OCI-LY1 (cell line): ENCODE measurements around the gene SIRPB2.

ENCODE experiments used
- H2AFZ ChIP-seq: fragments of 200-600 bp; sonication (generic), shearing (Covaris generic); 2 replicates; pipeline ENCODE4 v1.6.0; 2014; ENCODE audit warnings: antibody characterized with exemption, mild to moderate bottlenecking, low read length
- H3F3A ChIP-seq: fragments of 200-600 bp; sonication (generic), shearing (Covaris generic); 2 replicates; pipeline ENCODE4 v1.6.0; 2014; ENCODE audit warnings: mild to moderate bottlenecking, antibody characterized with exemption, low read length, moderate library complexity; ENCODE audit not compliant: insufficient read depth
- H3K27ac ChIP-seq: fragments of 200-600 bp; sonication (generic); 2 replicates; pipeline ENCODE4 v1.5.1; 2014; ENCODE audit warnings: low read length, mixed run types, mild to moderate bottlenecking, low read depth; ENCODE audit not compliant: poor library complexity, severe bottlenecking
- H3K27me3 ChIP-seq: fragments of 200-600 bp; sonication (generic); 2 replicates; pipeline ENCODE4 v1.6.0; 2014; ENCODE audit warnings: antibody characterized with exemption, mild to moderate bottlenecking, low read length, moderate library complexity; ENCODE audit not compliant: insufficient read depth
- H3K36me3 ChIP-seq: fragments of 200-600 bp; sonication (generic); 2 replicates; pipeline ENCODE4 v1.6.1; 2014; ENCODE audit warnings: mild to moderate bottlenecking, antibody characterized with exemption, low read length, moderate library complexity, mixed read lengths; ENCODE audit not compliant: insufficient read depth
- H3K4me1 ChIP-seq: fragments of 200-600 bp; sonication (generic); 2 replicates; pipeline ENCODE4 v1.5.1; 2014; ENCODE audit warnings: mild to moderate bottlenecking, low read length, moderate library complexity; ENCODE audit not compliant: insufficient read depth, severe bottlenecking
- H3K4me2 ChIP-seq: fragments of 200-600 bp; sonication (generic), shearing (Covaris generic); 2 replicates; pipeline ENCODE4 v1.6.1; 2014; ENCODE audit warnings: low read length
- H3K4me3 ChIP-seq: fragments of 200-600 bp; sonication (generic); 2 replicates; pipeline ENCODE4 v1.5.1; 2014; ENCODE audit warnings: low read length, low read depth, mild to moderate bottlenecking, mixed read lengths; ENCODE audit not compliant: poor library complexity, severe bottlenecking
- H3K79me2 ChIP-seq: fragments of 200-600 bp; shearing (Covaris generic); 2 replicates; pipeline ENCODE4 v1.6.1; 2016; ENCODE audit warnings: mixed run types, low read length, mixed read lengths; ENCODE audit not compliant: insufficient read depth
- H3K9ac ChIP-seq: fragments of 200-600 bp; sonication (generic), shearing (Covaris generic); 2 replicates; pipeline ENCODE4 v1.6.1; 2014; ENCODE audit warnings: mild to moderate bottlenecking, low read length, mixed read lengths
- H3K9me2 ChIP-seq: fragments of 200-600 bp; sonication (generic), shearing (Covaris generic); 2 replicates; pipeline ENCODE4 v1.6.1; 2014; ENCODE audit warnings: low read depth, mild to moderate bottlenecking, low read length, mixed read lengths
- H3K9me3 ChIP-seq: fragments of 200-600 bp; shearing (Covaris generic); 2 replicates; pipeline ENCODE4 v1.6.1; 2014; ENCODE audit warnings: low read length, mixed read lengths
- H4K20me1 ChIP-seq: fragments of 200-600 bp; sonication (generic), shearing (Covaris generic); 2 replicates; pipeline ENCODE4 v1.6.0; 2016; ENCODE audit warnings: mild to moderate bottlenecking, low read length; ENCODE audit not compliant: insufficient read depth
- CTCF ChIP-seq: fragments of 200-600 bp; sonication (generic), shearing (Covaris generic); IDR thresholded peaks from 2 replicates; pipeline ENCODE4 v1.5.1; 2017; ENCODE audit warnings: mild to moderate bottlenecking, antibody characterized with exemption, low read length, moderate library complexity, mixed read lengths
- EZH2 ChIP-seq: fragments of 200-600 bp; sonication (generic), shearing (Covaris generic); IDR thresholded peaks from 2 replicates; pipeline ENCODE4 v1.8.0; 2017; ENCODE audit warnings: borderline replicate concordance, mixed run types, mild to moderate bottlenecking, antibody characterized with exemption, low read length, moderate library complexity, mixed read lengths

SIRPB2 gene

DNA sequence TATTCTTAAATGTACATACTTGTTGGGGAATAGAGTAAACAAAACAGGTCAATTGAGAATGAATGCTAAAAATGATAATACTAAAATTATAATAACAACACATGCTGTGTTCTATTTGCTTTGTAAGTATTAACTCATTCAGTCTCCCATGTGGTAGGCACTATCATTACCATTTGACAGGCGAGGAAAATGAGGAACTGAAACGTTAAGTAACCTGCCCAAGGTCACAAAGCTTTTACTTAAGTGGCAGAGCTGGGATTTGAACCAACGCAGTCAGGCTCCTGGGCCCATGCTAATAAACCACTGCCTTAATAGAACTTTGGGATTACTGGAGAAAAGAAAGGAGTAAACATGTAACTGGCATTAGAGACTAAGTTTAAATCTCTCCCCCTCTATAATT lies 28.4 kb downstream of the SIRPB2 start:
- Histone ChIP-seq H3K4me2 (no peak overlapping the region), H3K4me1 (peaks cover 43% of the 10 kb centered on the region), H3K9me3 (no peaks in the 10 kb centered on the region), H2AFZ (no peak overlapping the region), H3F3A (no peaks in the 10 kb centered on the region), H3K79me2 (peaks cover 27% of the 10 kb centered on the region), H3K27me3 (no peaks in the 10 kb centered on the region), H4K20me1 (no peaks in the 10 kb centered on the region), H3K27ac (no peak overlapping the region), H3K36me3 (peaks cover 60% of the 10 kb centered on the region), H3K9me2 (no peaks in the 10 kb centered on the region), H3K4me3 (no peak overlapping the region), H3K9ac (no peak overlapping the region)
- no peak for TF ChIP-seq CTCF
- TF ChIP-seq EZH2: no peak

GRCh38 chr20:1462001-1462400 lies 29.2 kb downstream of the SIRPB2 start:
- Histone ChIP-seq H3K4me1 (peaks cover 34% of the 10 kb centered on the region), H3K27me3 (no peaks in the 10 kb centered on the region), H3F3A (no peaks in the 10 kb centered on the region), H3K36me3 (peaks cover 66% of the 10 kb centered on the region), H2AFZ (no peak overlapping the region), H3K79me2 (peaks cover 27% of the 10 kb centered on the region), H3K4me3 (no peak overlapping the region), H3K9me2 (no peaks in the 10 kb centered on the region), H4K20me1 (no peaks in the 10 kb centered on the region), H3K27ac (no peak overlapping the region), H3K9ac (no peak overlapping the region), H3K9me3 (no peaks in the 10 kb centered on the region), H3K4me2 (no peak overlapping the region)
- TF ChIP-seq EZH2: no peak
- no peak for TF ChIP-seq CTCF

DNA sequence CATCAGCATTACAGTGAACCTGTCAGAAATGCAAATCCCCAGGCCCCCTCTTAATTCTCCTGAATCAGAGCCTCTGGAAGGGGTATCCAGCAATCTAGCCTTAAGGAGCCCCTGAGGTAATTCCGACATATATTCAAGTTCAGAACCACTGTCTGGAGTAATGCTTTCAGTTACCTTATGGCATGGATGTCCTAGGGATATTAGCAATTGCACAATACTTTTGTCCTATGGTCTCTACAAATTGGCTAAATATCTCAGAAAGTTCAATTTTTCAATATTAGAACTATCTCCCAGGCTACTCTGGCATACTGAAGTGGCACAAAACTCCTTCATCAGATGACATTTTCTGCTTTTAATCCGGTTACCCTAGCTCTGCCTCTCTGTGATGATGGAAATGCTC lies 30.9 kb downstream of the SIRPB2 start:
- H3K36me3 ChIP-seq: peaks cover 83% of the 10 kb centered on the region
- no peak overlapping the region for H2AFZ ChIP-seq
- no peaks in the 10 kb centered on the region for H3K9me3 ChIP-seq
- no peak overlapping the region for H3K9ac ChIP-seq
- no peak overlapping the region for H3K27ac ChIP-seq
- peaks cover 24% of the 10 kb centered on the region for H3K4me1 ChIP-seq
- H3K4me3 ChIP-seq: no peak overlapping the region
- TF ChIP-seq CTCF (no peak), EZH2 (no peak)
- peaks cover 18% of the 10 kb centered on the region for H3K79me2 ChIP-seq
- no peaks in the 10 kb centered on the region for H3K27me3 ChIP-seq
- no peaks in the 10 kb centered on the region for H3F3A ChIP-seq
- no peaks in the 10 kb centered on the region for H3K9me2 ChIP-seq
- H4K20me1 ChIP-seq: no peaks in the 10 kb centered on the region
- no peak overlapping the region for H3K4me2 ChIP-seq
